AG04450 (cell line): ENCODE measurements around the gene RPL10A. TPM values are rescaled to one million over a fixed set of nuclear protein-coding genes. Genes with fewer than 3 reads are reported as not detected.

ENCODE experiments used
- CTCF ChIA-PET: fragments of 300-600, 350-600 bp; formaldehyde crosslinking; extraction: SDS; loops from one replicate; lab custom pipeline; 2022; ENCODE audit warnings: antibody characterized with exemption, inconsistent platforms; lab: Charles Lee
- POLR2A ChIA-PET: fragments of 350-600 bp; formaldehyde crosslinking; extraction: SDS; loops from one replicate; lab custom pipeline; 2021; ENCODE audit warnings: antibody characterized with exemption, inconsistent platforms; lab: Yijun Ruan, JAX
- DNase-seq: peaks from one replicate; pipeline ENCODE4 v3.0.0-alpha.2; 2011; ENCODE audit warnings: low read depth, low spot score
- H3K27ac ChIP-seq: one replicate; pipeline ENCODE4 v1.5.1; 2012; ENCODE audit warnings: low read depth, low read length, control low read depth
- H3K27me3 ChIP-seq: one replicate; pipeline ENCODE4 v1.6.0; 2012; ENCODE audit warnings: low read length; ENCODE audit not compliant: control insufficient read depth, insufficient read depth
- H3K4me3 ChIP-seq: 2 replicates; pipeline ENCODE4 v1.5.1; 2011; ENCODE audit warnings: mild to moderate bottlenecking, low read depth, low read length, control low read depth
- H3K9me3 ChIP-seq: 2 replicates; pipeline ENCODE4 v1.5.1; 2012; ENCODE audit warnings: low read length; ENCODE audit not compliant: control insufficient read depth, insufficient read depth
- CTCF ChIP-seq: IDR thresholded peaks from 2 replicates; pipeline ENCODE4 v1.5.1; 2011; ENCODE audit warnings: low read depth, low read length, control low read depth, inconsistent platforms
- polyA plus RNA-seq: library from polyadenylated mRNA; depleted of rRNA; stranded (reverse); fragments of >200 nt; gene quantifications from 2 replicates; pipeline ENCODE4 v1.2.3, GENCODE V29; 2011

RPL10A gene
- polyA plus RNA-seq, 1 experiment = 2,636 TPM

GRCh38 chr6:35445691-35446090 lies 22.5 kb upstream of the RPL10A start:
- no peaks in the 10 kb centered on the region for H3K9me3 ChIP-seq
- TF ChIP-seq CTCF = no peak
- POLR2A ChIA-PET = no interaction called here
- H3K27ac ChIP-seq = no peak overlapping the region
- H3K4me3 ChIP-seq = no peak overlapping the region
- no peak for DNase-seq
- no peaks in the 10 kb centered on the region for H3K27me3 ChIP-seq
- CTCF ChIA-PET = interaction anchor here (6.1 kb wide), 1 partner anchor 26 kb away, joined by 73 read pairs; no protein-coding TSS in a partner anchor

GRCh38 chr6:35448191-35448590 lies 20.0 kb upstream of the RPL10A start:
- no peak for TF ChIP-seq CTCF
- CTCF ChIA-PET = interaction anchor here (0.7 to 9.4 kb wide), 7 partner anchors 9 to 120 kb away, joined by 3 to 201 read pairs (median 5); partner anchors contain the start of gene PPARD
- Histone ChIP-seq H3K9me3 (no peaks in the 10 kb centered on the region; the same call in 1 of the 2 replicates), H3K27ac (no peak overlapping the region), H3K27me3 (no peaks in the 10 kb centered on the region), H3K4me3 (no peak overlapping the region)
- DNase-seq = no peak
- POLR2A ChIA-PET = interaction anchor here (0.6 kb wide), 1 partner anchor 27 kb away, joined by 3 read pairs; no protein-coding TSS in a partner anchor

- peak; percentile 39 for DNase-seq
- ChIA-PET POLR2A (interaction anchor here (0.7 to 1.3 kb wide), 6 partner anchors 22 to 236 kb away, joined by 3 to 8 read pairs (median 4); partner anchors contain the start of genes PPARD, SCUBE3 and ZNF76), CTCF (interaction anchor here (0.6 to 9.4 kb wide), 25 partner anchors 9 to 244 kb away, joined by 3 to 201 read pairs (median 3); partner anchors contain the start of gene PPARD)
- Histone ChIP-seq H3K9me3 (no peaks in the 10 kb centered on the region; the same call in 1 of the 2 replicates), H3K27me3 (no peaks in the 10 kb centered on the region), H3K27ac (no peak overlapping the region), H3K4me3 (no peak overlapping the region)
- peak; percentile 77 for TF ChIP-seq CTCF
Measured at GRCh38 chr6:35449287-35449881, 18.8 kb upstream of the RPL10A start.

GRCh38 chr6:35451354-35452182 lies 16.6 kb upstream of the RPL10A start:
- POLR2A ChIA-PET = interaction anchor here (0.6 to 2.0 kb wide), 3 partner anchors 20 to 110 kb away, joined by 3 to 6 read pairs (median 4); partner anchors contain the start of gene PPARD
- no peaks in the 10 kb centered on the region; the same call in 1 of the 2 replicates for H3K9me3 ChIP-seq
- H3K27ac ChIP-seq = no peak overlapping the region
- DNase-seq = no peak
- CTCF ChIA-PET = interaction anchor here (0.6 to 9.4 kb wide), 9 partner anchors 11 to 158 kb away, joined by 3 to 201 read pairs (median 5); partner anchors contain the start of genes DEF6 and PPARD
- H3K27me3 ChIP-seq = no peaks in the 10 kb centered on the region
- TF ChIP-seq CTCF = no peak
- peak overlapping the region; percentile 75 for H3K4me3 ChIP-seq
